HEK293 (cell line): Measurements from ENCODE around the gene CLCNKA.

ENCODE experiments used
- BCL6B ChIP-seq: fragments of 450-650 bp; formaldehyde crosslinking; IDR thresholded peaks from 2 replicates; pipeline ENCODE4 v1.5.1; 2017; ENCODE audit warnings: missing biosample characterization, missing genetic modification characterization
- GLIS1 ChIP-seq: fragments of 450-650 bp; formaldehyde crosslinking; IDR thresholded peaks from 2 replicates; pipeline ENCODE4 v1.5.1; 2016; ENCODE audit warnings: missing biosample characterization, missing genetic modification characterization
- KLF1 ChIP-seq: fragments of 450-650 bp; formaldehyde crosslinking; IDR thresholded peaks from 2 replicates; pipeline ENCODE4 v1.5.1; 2016; ENCODE audit warnings: missing biosample characterization, missing genetic modification characterization
- KLF10 ChIP-seq: fragments of 450-650 bp; IDR thresholded peaks from 2 replicates; pipeline ENCODE4 v1.5.1; 2018; ENCODE audit warnings: missing biosample characterization, mild to moderate bottlenecking, missing genetic modification characterization
- MYNN ChIP-seq: fragments of 450-650 bp; formaldehyde crosslinking; IDR thresholded peaks from 2 replicates; pipeline ENCODE4 v1.5.1; 2016; ENCODE audit warnings: missing biosample characterization, missing genetic modification characterization, borderline replicate concordance
- PATZ1 ChIP-seq: fragments of 450-650 bp; formaldehyde crosslinking; IDR thresholded peaks from 2 replicates; pipeline ENCODE4 v1.5.1; 2016; ENCODE audit warnings: missing biosample characterization, missing genetic modification characterization
- SALL2 ChIP-seq: fragments of 450-650 bp; formaldehyde crosslinking; IDR thresholded peaks from 2 replicates; pipeline ENCODE4 v1.5.0; 2017; ENCODE audit warnings: missing biosample characterization, mild to moderate bottlenecking, missing genetic modification characterization, borderline replicate concordance
- SCRT1 ChIP-seq: fragments of 450-650 bp; formaldehyde crosslinking; IDR thresholded peaks from 2 replicates; pipeline ENCODE4 v1.5.1; 2016; ENCODE audit warnings: missing biosample characterization, missing genetic modification characterization, borderline replicate concordance
- SP2 ChIP-seq: fragments of 450-650 bp; formaldehyde crosslinking; IDR thresholded peaks from 2 replicates; pipeline ENCODE4 v1.5.1; 2016; ENCODE audit warnings: missing biosample characterization, missing genetic modification characterization
- TSHZ1 ChIP-seq: fragments of 450-650 bp; formaldehyde crosslinking; IDR thresholded peaks from 2 replicates; pipeline ENCODE4 v1.5.1; 2016; ENCODE audit warnings: missing biosample characterization, missing genetic modification characterization, borderline replicate concordance
- ZEB2 ChIP-seq: fragments of 450-650 bp; formaldehyde crosslinking; IDR thresholded peaks from 2 replicates; pipeline ENCODE4 v1.5.1; 2016; ENCODE audit warnings: missing biosample characterization, missing genetic modification characterization
- ZFP3 ChIP-seq: fragments of 450-650 bp; formaldehyde crosslinking; IDR thresholded peaks from 2 replicates; pipeline ENCODE4 v1.5.1; 2016; ENCODE audit warnings: low read depth, missing biosample characterization, missing genetic modification characterization
- ZNF19 ChIP-seq: fragments of 450-650 bp; formaldehyde crosslinking; IDR thresholded peaks from 2 replicates; pipeline ENCODE4; 2016; ENCODE audit warnings: missing biosample characterization, missing genetic modification characterization, low read depth
- ZNF280C ChIP-seq: fragments of 450-650 bp; formaldehyde crosslinking; IDR thresholded peaks from 2 replicates; pipeline ENCODE4 v1.5.1; 2016; ENCODE audit warnings: missing biosample characterization, missing genetic modification characterization
- ZNF324 ChIP-seq: fragments of 450-650 bp; formaldehyde crosslinking; IDR thresholded peaks from 2 replicates; pipeline ENCODE4 v1.5.1; 2016; ENCODE audit warnings: missing biosample characterization, missing genetic modification characterization
- ZNF398 ChIP-seq: fragments of 450-650 bp; formaldehyde crosslinking; IDR thresholded peaks from 2 replicates; pipeline ENCODE4 v1.5.1; 2017; ENCODE audit warnings: missing biosample characterization, missing genetic modification characterization
- ZNF426 ChIP-seq: fragments of 450-650 bp; formaldehyde crosslinking; IDR thresholded peaks from 2 replicates; pipeline ENCODE4 v1.5.1; 2017; ENCODE audit warnings: missing biosample characterization, missing genetic modification characterization, mild to moderate bottlenecking, inconsistent platforms, moderate library complexity
- ZNF514 ChIP-seq: fragments of 450-650 bp; formaldehyde crosslinking; IDR thresholded peaks from 2 replicates; pipeline ENCODE4 v1.5.1; 2016; ENCODE audit warnings: missing biosample characterization, missing genetic modification characterization
- ZNF548 ChIP-seq: fragments of 450-650 bp; formaldehyde crosslinking; IDR thresholded peaks from 2 replicates; pipeline ENCODE4 v1.5.1; 2016; ENCODE audit warnings: missing biosample characterization, missing genetic modification characterization
- ZNF558 ChIP-seq: fragments of 450-650 bp; formaldehyde crosslinking; IDR thresholded peaks from 2 replicates; pipeline ENCODE4 v1.5.1; 2016; ENCODE audit warnings: missing biosample characterization, missing genetic modification characterization
- ZNF596 ChIP-seq: fragments of 450-650 bp; IDR thresholded peaks from 2 replicates; pipeline ENCODE4 v1.5.0; 2018; ENCODE audit warnings: missing biosample characterization, mild to moderate bottlenecking, missing genetic modification characterization, moderate library complexity
- ZNF645 ChIP-seq: fragments of 450-650 bp; formaldehyde crosslinking; IDR thresholded peaks from 2 replicates; pipeline ENCODE4; 2016; ENCODE audit warnings: missing biosample characterization, missing genetic modification characterization
- ZNF692 ChIP-seq: fragments of 450-650 bp; formaldehyde crosslinking; IDR thresholded peaks from 2 replicates; pipeline ENCODE4 v1.5.1; 2016; ENCODE audit warnings: missing biosample characterization, missing genetic modification characterization

Gene CLCNKA

GRCh38 chr1:16048573-16049189 lies 26.8 kb downstream of the CLCNKA start (continued):
- TF ChIP-seq PATZ1 (peak; percentile 57; the same call in 1 of the 2 replicates), ZNF280C (tag by site-specific recombination) (no peak), BCL6B (tag by site-specific recombination) (no peak), ZNF692 (tag by site-specific recombination) (peak; percentile 31; the same call in 1 of the 2 replicates), ZNF324 (no peak), TSHZ1 (tag by site-specific recombination) (no peak), ZNF645 (tag by site-specific recombination) (no peak), ZNF558 (no peak), ZNF426 (no peak), SP2 (tag by site-specific recombination) (peak; percentile 55; the same call in 1 of the 2 replicates), ZNF596 (tag by site-specific recombination) (no peak), KLF10 (tag by site-specific recombination) (peak; percentile 80), GLIS1 (tag by site-specific recombination) (peak; percentile 36; the same call in 1 of the 2 replicates), ZNF398 (tag by site-specific recombination) (no peak), SALL2 (tag by site-specific recombination) (no peak), ZEB2 (tag by site-specific recombination) (0 out of 2 replicates have a peak, but pooled peaks have one; percentile 16), KLF1 (tag by site-specific recombination) (peak; percentile 66), SCRT1 (0 out of 2 replicates have a peak, but pooled peaks have one; percentile 13), ZNF19 (tag by site-specific recombination) (no peak), ZNF514 (tag by site-specific recombination) (no peak), MYNN (no peak), ZNF548 (tag by site-specific recombination) (no peak), ZFP3 (tag by site-specific recombination) (no peak)
